OCI-LY3 (cell line): ENCODE results near the gene CSF3.

Source experiments
- CTCF ChIP-seq: fragments of 200-600, 300-600 bp; sonication (generic); IDR thresholded peaks from 2 replicates; pipeline ENCODE4 v1.5.1; 2014; ENCODE audit warnings: antibody characterized with exemption, low read length, low read depth
- EZH2phosphoT487 ChIP-seq: fragments of 200-600 bp; shearing (Covaris generic); IDR thresholded peaks from 2 replicates; pipeline ENCODE4 v1.6.1; 2018; ENCODE audit warnings: antibody characterized with exemption, mixed run types, low read depth

GRCh38 chr17:40061609-40062038, 46.4 kb downstream of the CSF3 start:
- TF ChIP-seq CTCF (no peak), EZH2phosphoT487 (no peak)
